Measurements from ENCODE around the gene CDH22.

DNA sequence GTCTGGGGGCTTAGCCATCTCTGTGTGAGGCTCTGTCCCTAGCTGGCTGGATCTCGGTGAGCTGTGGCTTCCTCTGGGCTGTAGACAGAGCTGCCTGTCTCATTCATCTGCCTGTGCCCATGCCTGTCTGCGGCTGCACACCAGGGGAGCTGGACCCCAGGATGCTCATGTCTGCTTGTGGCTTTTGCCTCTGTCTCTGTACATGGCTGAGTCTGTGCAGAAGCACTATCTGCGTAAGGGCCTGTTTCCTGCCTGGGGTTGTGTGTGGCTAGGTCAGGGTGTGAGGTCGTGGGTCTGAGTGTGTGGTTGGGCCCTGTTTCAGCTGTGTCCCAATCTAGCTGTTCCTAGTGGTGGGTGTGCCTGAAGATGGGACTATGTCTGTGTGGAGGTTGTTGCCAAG is 68.2 kb downstream of the CDH22 start:
- TF ChIP-seq, protein P1, sequence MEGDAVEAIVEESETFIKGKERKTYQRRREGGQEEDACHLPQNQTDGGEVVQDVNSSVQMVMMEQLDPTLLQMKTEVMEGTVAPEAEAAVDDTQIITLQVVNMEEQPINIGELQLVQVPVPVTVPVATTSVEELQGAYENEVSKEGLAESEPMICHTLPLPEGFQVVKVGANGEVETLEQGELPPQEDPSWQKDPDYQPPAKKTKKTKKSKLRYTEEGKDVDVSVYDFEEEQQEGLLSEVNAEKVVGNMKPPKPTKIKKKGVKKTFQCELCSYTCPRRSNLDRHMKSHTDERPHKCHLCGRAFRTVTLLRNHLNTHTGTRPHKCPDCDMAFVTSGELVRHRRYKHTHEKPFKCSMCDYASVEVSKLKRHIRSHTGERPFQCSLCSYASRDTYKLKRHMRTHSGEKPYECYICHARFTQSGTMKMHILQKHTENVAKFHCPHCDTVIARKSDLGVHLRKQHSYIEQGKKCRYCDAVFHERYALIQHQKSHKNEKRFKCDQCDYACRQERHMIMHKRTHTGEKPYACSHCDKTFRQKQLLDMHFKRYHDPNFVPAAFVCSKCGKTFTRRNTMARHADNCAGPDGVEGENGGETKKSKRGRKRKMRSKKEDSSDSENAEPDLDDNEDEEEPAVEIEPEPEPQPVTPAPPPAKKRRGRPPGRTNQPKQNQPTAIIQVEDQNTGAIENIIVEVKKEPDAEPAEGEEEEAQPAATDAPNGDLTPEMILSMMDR (conservative IDR thresholded peaks at IDR 0.05 in 1 of 2, IDR thresholded peaks at IDR 0.05 in 1 of 2; ENCODE audit: extremely low read depth in 1 of 2, insufficient read depth in 1 of 2, low read depth in 1 of 2, low read length in 2 of 2), result no peak
- TF ChIP-seq EZH2 (IDR thresholded peaks at IDR 0.05; ENCODE audit: borderline replicate concordance, low read length), result no peak

All from mammary epithelial cell (primary cell).